Type B pancreatic cell (in vitro differentiated cells): ENCODE results near the gene MYBPC3. TPM values are rescaled to one million over a fixed set of nuclear protein-coding genes. Genes with fewer than 3 reads are reported as not detected.

Experiments used
- DNase-seq: peaks from one replicate; pipeline ENCODE4 v3.0.0; 2021; ENCODE audit warnings: mixed read lengths; ENCODE audit not compliant: unreplicated experiment; ENCODE audit errors: extremely low spot score
- H3K27ac Mint-ChIP-seq: 2 replicates; pipeline ENCODE4 v1.8.0; 2021; ENCODE audit warnings: mild to moderate bottlenecking, mixed read lengths
- H3K27me3 Mint-ChIP-seq: 2 replicates; pipeline ENCODE4 v1.8.0; 2021; ENCODE audit warnings: mixed read lengths
- H3K36me3 Mint-ChIP-seq: 2 replicates; pipeline ENCODE4 v1.8.0; 2021; ENCODE audit warnings: mixed read lengths
- H3K4me1 Mint-ChIP-seq: one replicate; pipeline ENCODE4 v1.8.0; 2021; ENCODE audit warnings: mixed read lengths; ENCODE audit not compliant: unreplicated experiment
- H3K4me3 Mint-ChIP-seq: 2 replicates; pipeline ENCODE4 v1.8.0; 2021; ENCODE audit warnings: mild to moderate bottlenecking, mixed read lengths
- H3K9me3 Mint-ChIP-seq: 2 replicates; pipeline ENCODE4 v1.8.0; 2021; ENCODE audit warnings: mixed read lengths
- long read RNA-seq: library from polyadenylated mRNA; unstranded; transcript quantifications from one replicate; pipeline ENCODE4 v2.0.0, GENCODE V29; 2020
- total RNA-seq: library from RNA; stranded (reverse); gene quantifications from 2 replicates; pipeline ENCODE4 v1.2.1, GENCODE V29; 2021; ENCODE audit warnings: low replicate concordance
- TF ChIP-seq, protein P1 (sequence below): fragments of 200-600 bp; sonication (generic); conservative IDR thresholded peaks from 2 replicates; pipeline ENCODE4 v1.5.0; 2021; ENCODE audit warnings: antibody characterized with exemption, mild to moderate bottlenecking

The MYBPC3 gene
- 0.40 and 1.8 TPM in 2 replicates for total RNA-seq
- long read RNA-seq, partial matches to known transcripts = 0 of 1 reads
- long read RNA-seq, other reads (novel, unspliced or antisense) = 1 of 1 reads

DNA sequence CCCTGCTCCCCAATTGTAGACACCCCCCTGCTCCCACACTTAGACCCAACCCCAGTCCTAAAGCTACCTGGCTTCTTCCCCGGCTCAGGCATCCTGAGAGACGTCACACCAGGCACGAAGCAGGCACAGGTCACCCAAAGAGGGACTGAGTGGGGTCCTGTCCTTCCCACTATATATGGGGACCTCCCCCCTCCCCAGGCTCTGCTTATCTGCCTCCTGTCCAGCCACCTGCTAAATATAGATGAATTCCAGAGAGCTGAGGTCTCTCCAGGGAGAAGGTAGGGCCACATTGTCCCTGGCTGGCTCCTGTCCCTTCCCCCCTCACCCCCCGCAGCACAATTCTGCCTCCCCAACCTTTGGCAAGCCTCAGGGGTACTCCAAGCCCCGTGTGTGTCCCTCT lies at the start of gene MYBPC3:
Gene MYBPC3 (minus strand): TSS at position 147 of the 400 bp plus-strand sequence. CDS start 55 bp downstream, at position 92.
- DNase-seq = no peak
- no peak within 1 kb of the TSS for H3K27ac Mint-ChIP-seq
- H3K4me1 Mint-ChIP-seq = peaks cover 9% of the 10 kb centered on the region
- TF ChIP-seq, protein P1, sequence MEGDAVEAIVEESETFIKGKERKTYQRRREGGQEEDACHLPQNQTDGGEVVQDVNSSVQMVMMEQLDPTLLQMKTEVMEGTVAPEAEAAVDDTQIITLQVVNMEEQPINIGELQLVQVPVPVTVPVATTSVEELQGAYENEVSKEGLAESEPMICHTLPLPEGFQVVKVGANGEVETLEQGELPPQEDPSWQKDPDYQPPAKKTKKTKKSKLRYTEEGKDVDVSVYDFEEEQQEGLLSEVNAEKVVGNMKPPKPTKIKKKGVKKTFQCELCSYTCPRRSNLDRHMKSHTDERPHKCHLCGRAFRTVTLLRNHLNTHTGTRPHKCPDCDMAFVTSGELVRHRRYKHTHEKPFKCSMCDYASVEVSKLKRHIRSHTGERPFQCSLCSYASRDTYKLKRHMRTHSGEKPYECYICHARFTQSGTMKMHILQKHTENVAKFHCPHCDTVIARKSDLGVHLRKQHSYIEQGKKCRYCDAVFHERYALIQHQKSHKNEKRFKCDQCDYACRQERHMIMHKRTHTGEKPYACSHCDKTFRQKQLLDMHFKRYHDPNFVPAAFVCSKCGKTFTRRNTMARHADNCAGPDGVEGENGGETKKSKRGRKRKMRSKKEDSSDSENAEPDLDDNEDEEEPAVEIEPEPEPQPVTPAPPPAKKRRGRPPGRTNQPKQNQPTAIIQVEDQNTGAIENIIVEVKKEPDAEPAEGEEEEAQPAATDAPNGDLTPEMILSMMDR = no peak
- H3K27me3 Mint-ChIP-seq = no peaks in the 10 kb centered on the region
- no peaks in the 10 kb centered on the region for H3K9me3 Mint-ChIP-seq
- no peaks in the 10 kb centered on the region for H3K36me3 Mint-ChIP-seq
- no peak within 1 kb of the TSS for H3K4me3 Mint-ChIP-seq

DNA sequence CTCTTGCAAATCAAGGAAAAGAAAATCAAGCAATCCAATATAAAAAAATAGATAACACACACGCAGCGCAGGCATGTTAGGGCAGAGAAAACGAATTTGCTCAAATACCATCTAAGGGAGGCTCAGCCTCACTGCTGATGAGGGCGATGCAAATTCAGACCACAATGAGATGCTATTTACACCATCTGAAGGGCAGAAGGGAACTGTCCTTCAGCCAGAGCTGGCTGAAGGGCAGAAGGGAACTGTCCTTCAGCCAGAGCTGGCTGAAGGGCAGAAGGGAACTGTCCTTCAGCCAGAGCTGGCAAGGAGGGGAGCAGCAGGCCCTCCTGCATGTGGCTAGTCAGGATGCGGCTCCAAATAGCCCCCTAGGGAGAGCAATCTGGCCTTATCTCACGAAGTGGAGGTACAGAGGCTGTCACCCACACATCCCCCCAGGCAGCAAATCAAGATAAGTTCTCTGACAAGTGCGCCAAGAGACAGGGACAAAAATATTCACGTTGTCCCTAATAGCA lies 48.3 kb upstream of the MYBPC3 start:
- no peak for DNase-seq

DNA sequence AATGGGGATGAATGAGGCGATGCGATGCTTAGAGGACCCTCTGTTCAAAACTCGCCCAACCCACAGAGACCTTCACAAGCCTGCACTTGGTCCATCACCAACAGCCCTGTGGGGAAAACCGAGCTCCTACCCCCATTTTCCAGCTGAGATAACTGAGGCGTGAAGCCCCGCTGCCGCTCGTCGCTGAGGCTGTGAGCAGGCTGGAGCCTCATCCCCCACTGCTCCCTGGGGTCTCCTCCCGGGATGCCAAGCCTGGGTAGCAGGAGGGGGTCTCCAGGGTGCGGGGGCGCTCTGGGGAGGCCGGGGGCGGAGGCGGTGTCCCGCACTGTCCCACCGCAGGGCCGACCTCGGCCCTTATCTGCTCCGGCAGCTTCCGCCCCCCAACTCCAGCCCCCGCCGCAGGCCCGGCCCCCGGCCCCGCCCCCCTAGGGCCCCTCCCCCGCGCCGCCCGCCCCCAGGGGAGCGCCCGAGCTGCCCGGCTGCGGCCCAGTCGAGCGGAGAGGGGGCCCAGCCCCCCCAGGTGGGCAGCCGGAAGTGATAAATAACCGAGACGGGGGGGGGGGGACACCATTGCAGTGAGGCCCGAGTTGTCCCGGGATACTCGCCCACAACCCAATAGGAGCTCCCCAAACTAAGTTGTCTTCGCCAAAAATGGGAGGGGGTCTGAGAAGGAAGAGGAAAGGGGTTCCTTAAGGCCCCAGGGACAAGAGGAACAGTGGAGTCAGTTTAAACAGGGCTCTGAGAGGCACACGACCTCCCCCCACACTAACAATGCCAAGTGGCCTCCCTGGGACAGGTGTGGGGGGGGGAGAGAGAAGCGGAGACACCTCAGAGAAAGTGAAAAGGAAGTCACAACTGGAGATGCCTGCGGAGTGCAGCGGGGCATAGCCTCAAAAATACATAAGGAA lies 47.6 kb upstream of the MYBPC3 start:
- TF ChIP-seq, protein P1 = no peak
- Mint-ChIP-seq H3K36me3 (no peaks in the 10 kb centered on the region), H3K4me3 (peak overlapping the region; percentile 81), H3K27me3 (no peaks in the 10 kb centered on the region), H3K9me3 (no peaks in the 10 kb centered on the region), H3K27ac (peak overlapping the region; percentile 84), H3K4me1 (peaks cover 9% of the 10 kb centered on the region)
- DNase-seq = no peak

More for the DNA sequence above, 48.3 kb upstream of the MYBPC3 start:
- Mint-ChIP-seq H3K9me3 (no peaks in the 10 kb centered on the region), H3K27me3 (no peaks in the 10 kb centered on the region), H3K4me3 (peak overlapping the region; percentile 81), H3K4me1 (peaks cover 9% of the 10 kb centered on the region), H3K36me3 (no peaks in the 10 kb centered on the region), H3K27ac (peak overlapping the region; percentile 84)
- TF ChIP-seq, protein P1 = no peak

DNA sequence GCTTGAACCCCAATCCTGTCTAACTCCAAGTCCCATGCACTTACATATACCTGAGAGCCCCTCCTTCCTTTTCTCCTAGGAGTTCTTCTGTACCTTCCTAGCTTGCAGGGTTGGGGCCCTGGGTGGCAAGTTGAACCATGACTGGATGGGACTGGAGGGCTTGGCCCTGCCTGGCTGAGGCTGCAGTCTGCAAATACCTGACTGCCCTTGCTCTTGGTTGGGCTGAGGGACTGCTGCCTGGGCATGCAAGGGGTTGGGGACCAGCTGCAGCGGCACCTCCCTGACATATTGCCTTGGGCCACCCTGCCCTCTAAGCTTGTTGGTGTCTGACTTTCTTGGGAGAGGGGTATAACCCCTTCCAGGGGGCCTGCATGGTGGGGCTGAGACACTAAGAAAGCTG lies 46.0 kb upstream of the MYBPC3 start:
- DNase-seq = no peak
- no peaks in the 10 kb centered on the region for H3K27me3 Mint-ChIP-seq
- TF ChIP-seq, protein P1 = no peak
- no peak overlapping the region for H3K27ac Mint-ChIP-seq
- no peak overlapping the region for H3K4me3 Mint-ChIP-seq
- H3K4me1 Mint-ChIP-seq = peaks cover 9% of the 10 kb centered on the region
- no peaks in the 10 kb centered on the region for H3K9me3 Mint-ChIP-seq
- H3K36me3 Mint-ChIP-seq = no peaks in the 10 kb centered on the region

DNA sequence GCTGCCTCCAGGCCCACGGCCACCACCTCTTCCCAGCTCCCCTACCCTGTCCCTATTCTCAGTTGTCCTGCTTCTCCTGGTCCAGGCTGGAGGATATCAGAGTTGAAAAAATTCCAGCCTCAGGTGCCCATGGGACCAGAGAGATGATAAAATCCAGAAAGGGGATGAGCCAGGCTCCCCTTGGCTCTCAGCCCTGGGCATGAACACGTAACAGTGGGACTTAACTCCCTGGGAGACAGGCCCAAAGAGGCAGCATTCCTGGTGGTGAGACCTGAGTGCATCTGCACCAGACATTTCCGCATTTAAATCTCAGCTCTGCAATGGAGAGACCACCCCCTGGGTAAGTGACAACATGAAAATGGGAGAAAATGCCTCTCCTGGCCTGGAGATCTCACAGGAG lies 45.5 kb upstream of the MYBPC3 start:
- Mint-ChIP-seq H3K36me3 (no peaks in the 10 kb centered on the region), H3K27me3 (no peaks in the 10 kb centered on the region), H3K9me3 (no peaks in the 10 kb centered on the region), H3K4me1 (peaks cover 9% of the 10 kb centered on the region), H3K4me3 (peak overlapping the region; percentile 27), H3K27ac (no peak overlapping the region)
- TF ChIP-seq, protein P1 = no peak
- no peak for DNase-seq
